GM23248 (cell line): ENCODE results near the gene LINGO1.

Source experiments
- EZH2 ChIP-seq: fragments of 200-600 bp; sonication (generic); IDR thresholded peaks from 2 replicates; pipeline ENCODE4 v1.6.1; 2018; ENCODE audit warnings: antibody characterized with exemption, mild to moderate bottlenecking; ENCODE audit not compliant: insufficient read depth, poor library complexity, severe bottlenecking
- EZH2phosphoT487 ChIP-seq: fragments of 200-600 bp; sonication (generic); IDR thresholded peaks from 2 replicates; pipeline ENCODE4 v1.6.1; 2018; ENCODE audit warnings: antibody characterized with exemption, moderate library complexity, mild to moderate bottlenecking, low read depth; ENCODE audit not compliant: insufficient read depth

- TF ChIP-seq EZH2 (no peak), EZH2phosphoT487 (no peak)
Observed at GRCh38 chr15:77632534-77633133, at the start of gene LINGO1.
